Measurements from ENCODE around the gene SLC39A11.

SLC39A11 gene

GRCh38 chr17:72696156-72696555, 396.3 kb downstream of the SLC39A11 start:
- Histone ChIP-seq H3K9ac (ENCODE audit: low read length) (no peak overlapping the region), H3K36me3 (ENCODE audit: control insufficient read depth in 1 of 2, insufficient read depth in 2 of 2, low read depth in 1 of 2, low read length in 2 of 2) (peaks cover 0 to 3% of the 10 kb centered on the region in 2 experiments), H2BK15ac (ENCODE audit: low read depth, poor library complexity, severe bottlenecking) (no peak overlapping the region), H3K18ac (ENCODE audit: low read depth in 1 of 2, low read length in 2 of 2) (no peak overlapping the region), H4K8ac (ENCODE audit: low read length) (no peak overlapping the region), H3K14ac (ENCODE audit: low read length in 2 of 2) (no peak overlapping the region), H3K4ac (ENCODE audit: low read depth in 1 of 2, low read length in 2 of 2) (no peak overlapping the region), H2BK120ac (ENCODE audit: low read depth, low read length) (no peak overlapping the region), H3K23ac (ENCODE audit: low read length in 2 of 2) (no peak overlapping the region), H2AFZ (ENCODE audit: low read depth, low read length) (no peak overlapping the region), H2BK12ac (ENCODE audit: low read length in 2 of 2) (no peak overlapping the region), H3K79me1 (replicated peaks; ENCODE audit: low read length, poor library complexity, severe bottlenecking) (no peaks in the 10 kb centered on the region), H3K9me3 (ENCODE audit: control insufficient read depth, low read length) (no peaks in the 10 kb centered on the region), H4K91ac (ENCODE audit: low read length) (no peak overlapping the region), H3K4me1 (ENCODE audit: control insufficient read depth, insufficient read depth, low read depth, low read length) (peaks cover 3% of the 10 kb centered on the region), H2AK5ac (ENCODE audit: low read length, severe bottlenecking) (no peak overlapping the region), H3K27ac (ENCODE audit: low read length, poor library complexity, severe bottlenecking) (no peak overlapping the region), H3K4me2 (ENCODE audit: low read length, poor library complexity, severe bottlenecking) (no peak overlapping the region), H3K4me3 (ENCODE audit: insufficient read depth in 1 of 2, low read depth in 1 of 2, low read length in 2 of 2) (no peak overlapping the region), H2BK5ac (ENCODE audit: low read depth, low read length, poor library complexity, severe bottlenecking) (no peak overlapping the region), H3K27me3 (ENCODE audit: control insufficient read depth in 1 of 2, insufficient read depth in 1 of 2, low read length in 2 of 2) (peaks cover 0 to 7% of the 10 kb centered on the region in 2 experiments)
- WGBS: 95% methylated on average over 9 of the region's 9 CpGs
- DNase-seq: no peak

- no peak overlapping the region for H2AK5ac ChIP-seq (ENCODE audit: low read length, severe bottlenecking)
- peaks cover 0 to 3% of the 10 kb centered on the region in 2 experiments for H3K36me3 ChIP-seq (ENCODE audit: control insufficient read depth in 1 of 2, insufficient read depth in 2 of 2, low read depth in 1 of 2, low read length in 2 of 2)
- peaks cover 0 to 7% of the 10 kb centered on the region in 2 experiments for H3K27me3 ChIP-seq (ENCODE audit: control insufficient read depth in 1 of 2, insufficient read depth in 1 of 2, low read length in 2 of 2)
- no peak overlapping the region for H3K4ac ChIP-seq (ENCODE audit: low read depth in 1 of 2, low read length in 2 of 2)
- no peak overlapping the region for H2BK12ac ChIP-seq (ENCODE audit: low read length in 2 of 2)
- DNase-seq: no peak
- no peak overlapping the region for H2BK120ac ChIP-seq (ENCODE audit: low read depth, low read length)
- H3K27ac ChIP-seq (ENCODE audit: low read length, poor library complexity, severe bottlenecking): no peak overlapping the region
- no peak overlapping the region for H3K4me2 ChIP-seq (ENCODE audit: low read length, poor library complexity, severe bottlenecking)
- WGBS: 95% methylated on average over 4 of the region's 4 CpGs
- H3K79me1 ChIP-seq (replicated peaks; ENCODE audit: low read length, poor library complexity, severe bottlenecking): no peaks in the 10 kb centered on the region
- no peak overlapping the region for H2BK5ac ChIP-seq (ENCODE audit: low read depth, low read length, poor library complexity, severe bottlenecking)
- H4K8ac ChIP-seq (ENCODE audit: low read length): no peak overlapping the region
- no peak overlapping the region for H3K18ac ChIP-seq (ENCODE audit: low read depth in 1 of 2, low read length in 2 of 2)
- H3K14ac ChIP-seq (ENCODE audit: low read length in 2 of 2): no peak overlapping the region
- no peak overlapping the region for H3K4me3 ChIP-seq (ENCODE audit: insufficient read depth in 1 of 2, low read depth in 1 of 2, low read length in 2 of 2)
- no peak overlapping the region for H4K91ac ChIP-seq (ENCODE audit: low read length)
- no peak overlapping the region for H3K23ac ChIP-seq (ENCODE audit: low read length in 2 of 2)
- H2AFZ ChIP-seq (ENCODE audit: low read depth, low read length): no peak overlapping the region
- peaks cover 3% of the 10 kb centered on the region for H3K4me1 ChIP-seq (ENCODE audit: control insufficient read depth, insufficient read depth, low read depth, low read length)
- H2BK15ac ChIP-seq (ENCODE audit: low read depth, poor library complexity, severe bottlenecking): no peak overlapping the region
- no peaks in the 10 kb centered on the region for H3K9me3 ChIP-seq (ENCODE audit: control insufficient read depth, low read length)
- H3K9ac ChIP-seq (ENCODE audit: low read length): no peak overlapping the region
These were observed 398.5 kb downstream of the SLC39A11 start for GRCh38 chr17:72693956-72694355.

- Histone ChIP-seq H3K14ac (ENCODE audit: low read length in 2 of 2) (no peak overlapping the region), H3K23ac (ENCODE audit: low read length in 2 of 2) (no peak overlapping the region), H3K36me3 (ENCODE audit: control insufficient read depth in 1 of 2, insufficient read depth in 2 of 2, low read depth in 1 of 2, low read length in 2 of 2) (peaks cover 0 to 3% of the 10 kb centered on the region in 2 experiments), H3K27me3 (ENCODE audit: control insufficient read depth in 1 of 2, insufficient read depth in 1 of 2, low read length in 2 of 2) (peaks cover 0 to 7% of the 10 kb centered on the region in 2 experiments), H2AFZ (ENCODE audit: low read depth, low read length) (no peak overlapping the region), H2BK120ac (ENCODE audit: low read depth, low read length) (no peak overlapping the region), H3K27ac (ENCODE audit: low read length, poor library complexity, severe bottlenecking) (no peak overlapping the region), H3K9me3 (ENCODE audit: control insufficient read depth, low read length) (no peaks in the 10 kb centered on the region), H3K4me2 (ENCODE audit: low read length, poor library complexity, severe bottlenecking) (no peak overlapping the region), H2AK5ac (ENCODE audit: low read length, severe bottlenecking) (no peak overlapping the region), H3K4me3 (ENCODE audit: insufficient read depth in 1 of 2, low read depth in 1 of 2, low read length in 2 of 2) (no peak overlapping the region), H3K4me1 (ENCODE audit: control insufficient read depth, insufficient read depth, low read depth, low read length) (peaks cover 4% of the 10 kb centered on the region), H2BK15ac (ENCODE audit: low read depth, poor library complexity, severe bottlenecking) (no peak overlapping the region), H3K18ac (ENCODE audit: low read depth in 1 of 2, low read length in 2 of 2) (no peak overlapping the region), H3K79me1 (replicated peaks; ENCODE audit: low read length, poor library complexity, severe bottlenecking) (no peaks in the 10 kb centered on the region), H4K91ac (ENCODE audit: low read length) (no peak overlapping the region), H3K4ac (ENCODE audit: low read depth in 1 of 2, low read length in 2 of 2) (no peak overlapping the region), H2BK5ac (ENCODE audit: low read depth, low read length, poor library complexity, severe bottlenecking) (no peak overlapping the region), H2BK12ac (ENCODE audit: low read length in 2 of 2) (no peak overlapping the region), H4K8ac (ENCODE audit: low read length) (no peak overlapping the region), H3K9ac (ENCODE audit: low read length) (no peak overlapping the region)
- DNase-seq: no peak
- 90% methylated on average over 8 of the region's 15 CpGs for WGBS
These were observed 399.2 kb downstream of the SLC39A11 start for GRCh38 chr17:72693151-72693878.

GRCh38 chr17:72692676-72693075, 399.8 kb downstream of the SLC39A11 start:
- no peak overlapping the region for H3K27ac ChIP-seq (ENCODE audit: low read length, poor library complexity, severe bottlenecking)
- H3K9ac ChIP-seq (ENCODE audit: low read length): no peak overlapping the region
- no peak for DNase-seq
- no peak overlapping the region for H3K23ac ChIP-seq (ENCODE audit: low read length in 2 of 2)
- H3K27me3 ChIP-seq (ENCODE audit: control insufficient read depth in 1 of 2, insufficient read depth in 1 of 2, low read length in 2 of 2): peaks cover 0 to 7% of the 10 kb centered on the region in 2 experiments
- H2BK120ac ChIP-seq (ENCODE audit: low read depth, low read length): no peak overlapping the region
- no peak overlapping the region for H2BK12ac ChIP-seq (ENCODE audit: low read length in 2 of 2)
- no peaks in the 10 kb centered on the region for H3K79me1 ChIP-seq (replicated peaks; ENCODE audit: low read length, poor library complexity, severe bottlenecking)
- peaks cover 6% of the 10 kb centered on the region for H3K4me1 ChIP-seq (ENCODE audit: control insufficient read depth, insufficient read depth, low read depth, low read length)
- no peak overlapping the region for H2AFZ ChIP-seq (ENCODE audit: low read depth, low read length)
- H3K4ac ChIP-seq (ENCODE audit: low read depth in 1 of 2, low read length in 2 of 2): no peak overlapping the region
- no peak overlapping the region for H2BK5ac ChIP-seq (ENCODE audit: low read depth, low read length, poor library complexity, severe bottlenecking)
- H3K4me2 ChIP-seq (ENCODE audit: low read length, poor library complexity, severe bottlenecking): no peak overlapping the region
- no peak overlapping the region for H4K8ac ChIP-seq (ENCODE audit: low read length)
- no peak overlapping the region for H3K14ac ChIP-seq (ENCODE audit: low read length in 2 of 2)
- no peak overlapping the region for H3K4me3 ChIP-seq (ENCODE audit: insufficient read depth in 1 of 2, low read depth in 1 of 2, low read length in 2 of 2)
- peaks cover 0 to 3% of the 10 kb centered on the region in 2 experiments for H3K36me3 ChIP-seq (ENCODE audit: control insufficient read depth in 1 of 2, insufficient read depth in 2 of 2, low read depth in 1 of 2, low read length in 2 of 2)
- H4K91ac ChIP-seq (ENCODE audit: low read length): no peak overlapping the region
- H3K18ac ChIP-seq (ENCODE audit: low read depth in 1 of 2, low read length in 2 of 2): no peak overlapping the region
- no peaks in the 10 kb centered on the region for H3K9me3 ChIP-seq (ENCODE audit: control insufficient read depth, low read length)
- H2BK15ac ChIP-seq (ENCODE audit: low read depth, poor library complexity, severe bottlenecking): no peak overlapping the region
- 75% methylated on average over 2 of the region's 2 CpGs for WGBS
- H2AK5ac ChIP-seq (ENCODE audit: low read length, severe bottlenecking): no peak overlapping the region

Data from mesenchymal stem cell (in vitro differentiated cells and primary cell).